GM23248 (cell line): ENCODE results near the gene AAK1.

ENCODE experiments used
- EZH2 ChIP-seq: fragments of 200-600 bp; sonication (generic); IDR thresholded peaks from 2 replicates; pipeline ENCODE4 v1.6.1; 2018; ENCODE audit warnings: antibody characterized with exemption, mild to moderate bottlenecking; ENCODE audit not compliant: insufficient read depth, poor library complexity, severe bottlenecking
- EZH2phosphoT487 ChIP-seq: fragments of 200-600 bp; sonication (generic); IDR thresholded peaks from 2 replicates; pipeline ENCODE4 v1.6.1; 2018; ENCODE audit warnings: antibody characterized with exemption, moderate library complexity, mild to moderate bottlenecking, low read depth; ENCODE audit not compliant: insufficient read depth

DNA sequence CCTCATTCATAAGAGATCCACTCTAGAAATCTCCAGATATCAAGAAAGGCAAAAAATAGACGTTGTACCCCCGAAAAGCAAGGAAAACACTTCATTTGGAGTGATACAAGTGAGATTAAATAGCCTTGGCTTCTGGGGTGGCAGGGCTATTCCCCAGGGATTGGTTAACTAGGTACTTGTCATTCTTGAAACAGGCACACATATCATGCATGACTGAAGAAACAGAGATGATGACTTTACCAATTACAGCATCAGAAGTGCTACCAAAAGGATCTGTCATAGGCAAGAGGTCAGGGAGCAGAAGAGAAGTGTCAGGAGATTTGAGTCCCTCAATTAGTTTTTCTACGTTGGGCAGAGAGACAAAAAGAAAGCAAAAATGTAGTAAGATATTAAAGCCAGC, 161.1 kb downstream of the AAK1 start:
- no peak for TF ChIP-seq EZH2
- TF ChIP-seq EZH2phosphoT487 = no peak
